ENCODE results near the gene CTNNA2.

CTNNA2 gene

GRCh38 chr2:80530442-80531064, 1017.7 kb downstream of the CTNNA2 start:
- TF ChIP-seq FOXP2 (optimal IDR thresholded peaks at IDR 0.05; ENCODE audit: borderline replicate concordance, extremely low read depth, extremely low read length, insufficient read depth) (no peak), SIN3A (IDR thresholded peaks at IDR 0.05; ENCODE audit: borderline replicate concordance, insufficient read depth, low read length) (no peak), REST (IDR thresholded peaks at IDR 0.05; ENCODE audit: insufficient read depth in 1 of 2, low read depth in 2 of 2, low read length in 2 of 2) (no peak), POLR2AphosphoS5 (IDR thresholded peaks at IDR 0.05; ENCODE audit: low read depth, low read length) (no peak), TAF1 (IDR thresholded peaks at IDR 0.05; ENCODE audit: borderline replicate concordance, insufficient read depth, low read length) (no peak)

- TF ChIP-seq REST (IDR thresholded peaks at IDR 0.05; ENCODE audit: insufficient read depth in 1 of 2, low read depth in 2 of 2, low read length in 2 of 2) (no peak), TAF1 (IDR thresholded peaks at IDR 0.05; ENCODE audit: borderline replicate concordance, insufficient read depth, low read length) (no peak), POLR2AphosphoS5 (IDR thresholded peaks at IDR 0.05; ENCODE audit: low read depth, low read length) (no peak)
These were observed 1018.5 kb downstream of the CTNNA2 start for GRCh38 chr2:80531319-80531718.

GRCh38 chr2:80545420-80546210, 1032.8 kb downstream of the CTNNA2 start:
- no peak for TF ChIP-seq POLR2AphosphoS5 (IDR thresholded peaks at IDR 0.05; ENCODE audit: low read depth, low read length)
- TF ChIP-seq FOXP2 (optimal IDR thresholded peaks at IDR 0.05; ENCODE audit: borderline replicate concordance, extremely low read depth, extremely low read length, insufficient read depth): no peak
- TF ChIP-seq REST (IDR thresholded peaks at IDR 0.05; ENCODE audit: insufficient read depth in 1 of 2, low read depth in 2 of 2, low read length in 2 of 2): no peak

- no peak for TF ChIP-seq SIN3A (IDR thresholded peaks at IDR 0.05; ENCODE audit: borderline replicate concordance, insufficient read depth, low read length)
- no peak for TF ChIP-seq FOXP2 (optimal IDR thresholded peaks at IDR 0.05; ENCODE audit: borderline replicate concordance, extremely low read depth, extremely low read length, insufficient read depth)
- no peak for TF ChIP-seq POLR2AphosphoS5 (IDR thresholded peaks at IDR 0.05; ENCODE audit: low read depth, low read length)
- TF ChIP-seq TAF1 (IDR thresholded peaks at IDR 0.05; ENCODE audit: borderline replicate concordance, insufficient read depth, low read length): no peak
These were observed 1033.9 kb downstream of the CTNNA2 start for GRCh38 chr2:80546766-80547165.

DNA sequence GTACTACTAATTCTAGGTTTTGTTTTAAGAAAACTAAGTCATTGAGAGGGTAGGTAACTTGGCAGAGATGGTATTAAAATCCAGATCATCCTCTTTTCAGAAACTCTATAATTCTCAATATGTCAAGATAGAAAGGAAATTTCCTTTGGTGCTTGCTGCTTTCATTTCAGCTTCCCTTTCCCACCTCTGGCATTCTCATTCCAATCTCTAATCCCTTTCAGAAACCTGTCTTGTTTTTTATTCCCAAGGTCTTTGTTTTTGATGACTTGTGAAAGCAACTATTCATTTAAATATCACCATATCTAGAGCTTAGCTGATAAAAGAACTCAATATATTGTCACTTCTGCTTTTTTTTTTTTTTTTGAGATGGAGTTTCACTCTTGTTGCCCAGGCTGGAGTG, 1034.5 kb downstream of the CTNNA2 start:
- TF ChIP-seq TAF1 (IDR thresholded peaks at IDR 0.05; ENCODE audit: borderline replicate concordance, insufficient read depth, low read length): no peak

GRCh38 chr2:80548469-80548868, 1035.6 kb downstream of the CTNNA2 start:
- TF ChIP-seq REST (IDR thresholded peaks at IDR 0.05; ENCODE audit: insufficient read depth in 1 of 2, low read depth in 2 of 2, low read length in 2 of 2) (no peak), POLR2AphosphoS5 (IDR thresholded peaks at IDR 0.05; ENCODE audit: low read depth, low read length) (no peak), TAF1 (IDR thresholded peaks at IDR 0.05; ENCODE audit: borderline replicate concordance, insufficient read depth, low read length) (no peak), SIN3A (IDR thresholded peaks at IDR 0.05; ENCODE audit: borderline replicate concordance, insufficient read depth, low read length) (no peak), FOXP2 (optimal IDR thresholded peaks at IDR 0.05; ENCODE audit: borderline replicate concordance, extremely low read depth, extremely low read length, insufficient read depth) (no peak)
